Vagina (tissue), 2 donors: ENCODE measurements around the gene CDH13. TPM values are rescaled to one million over a fixed set of nuclear protein-coding genes. Genes with fewer than 3 reads are reported as not detected.

Experiments used
- DNase-seq, 2 donors: peaks; one replicate each; pipeline ENCODE4 v3.0.0-alpha.2; 2017; ENCODE audit errors: extremely low spot score in 2 of 2
- H3K27ac ChIP-seq: fragments of 200-600 bp; sonication (generic); one replicate; pipeline ENCODE4 v1.5.1; 2019
- H3K27me3 ChIP-seq: fragments of 200-600 bp; sonication (generic); one replicate; pipeline ENCODE4 v1.5.1; 2019
- H3K36me3 ChIP-seq, 2 donors: fragments of 200-600 bp; sonication (generic); one replicate each; pipeline ENCODE4 v1.5.1; 2017 to 2019
- H3K4me1 ChIP-seq: fragments of 200-600 bp; sonication (generic); one replicate; pipeline ENCODE4 v1.5.1; 2019
- H3K4me3 ChIP-seq, 2 donors: fragments of 200-600 bp; sonication (generic); 1 replicate in 1 of 2; 2 replicates in 1 of 2; pipeline ENCODE4 v1.5.1; 2016 to 2019
- H3K9me3 ChIP-seq: fragments of 200-600 bp; sonication (generic); one replicate; pipeline ENCODE4 v1.5.1; 2019
- POLR2A ChIP-seq, 2 donors: fragments of 450-650 bp; IDR thresholded peaks; one replicate each; pipeline ENCODE4 v1.6.1; 2017; ENCODE audit warnings: antibody characterized with exemption in 2 of 2, mild to moderate bottlenecking in 2 of 2, moderate library complexity in 2 of 2
- POLR2AphosphoS5 ChIP-seq, 2 donors: sonication (generic); formaldehyde crosslinking; IDR thresholded peaks; one replicate each; pipeline ENCODE4 v1.9.0; 2017; ENCODE audit warnings: antibody characterized with exemption in 2 of 2, mild to moderate bottlenecking in 2 of 2, low read depth in 1 of 2; ENCODE audit not compliant: insufficient read depth in 1 of 2
- intact Hi-C: fragments of 100-400 bp; cut with DNase I; formaldehyde crosslinking; loops from one replicate; pipeline ENCODE4 v1.15.1; 2023
- total RNA-seq: library from RNA; depleted of rRNA; stranded (reverse); fragments of >200 nt; gene quantifications from one replicate; pipeline ENCODE4 v1.2.3, GENCODE V29; 2016
- TF ChIP-seq, protein P1 (sequence below), 3 experiments: fragments of 450-650 bp in 2 of 3; fragments of 200-600 bp in 1 of 3; sonication (generic) in 1 of 3; IDR thresholded peaks; one replicate each; pipeline ENCODE4 v1.5.1; 2017 to 2019; ENCODE audit warnings: antibody characterized with exemption in 3 of 3, mild to moderate bottlenecking in 2 of 3, moderate library complexity in 2 of 3

CDH13 gene
- total RNA-seq, 1 donor from 2014 or later = 123 TPM

DNA sequence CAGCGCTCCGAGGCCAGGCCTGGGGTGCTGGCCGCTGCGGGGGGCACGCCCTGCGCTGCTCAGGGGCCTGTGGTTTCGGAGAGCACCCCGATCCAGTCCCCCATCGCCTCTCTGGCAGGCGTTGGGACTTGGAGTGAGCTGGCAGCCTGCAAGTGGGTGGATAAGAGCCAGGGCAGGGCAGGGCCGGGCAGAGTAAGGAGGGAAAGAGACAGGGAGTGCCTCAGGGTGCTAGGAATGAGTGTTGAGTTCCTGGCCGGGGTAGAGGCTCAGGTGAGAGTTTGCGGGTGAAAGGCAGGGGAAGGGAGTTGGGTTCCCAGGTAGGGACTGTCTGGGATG, 1.3 kb downstream of the CDH13 start:
- no peak for TF ChIP-seq POLR2AphosphoS5 (IDR thresholded peaks at IDR 0.05; ENCODE audit: insufficient read depth in 1 of 2, low read depth in 1 of 2)
- TF ChIP-seq, protein P1, sequence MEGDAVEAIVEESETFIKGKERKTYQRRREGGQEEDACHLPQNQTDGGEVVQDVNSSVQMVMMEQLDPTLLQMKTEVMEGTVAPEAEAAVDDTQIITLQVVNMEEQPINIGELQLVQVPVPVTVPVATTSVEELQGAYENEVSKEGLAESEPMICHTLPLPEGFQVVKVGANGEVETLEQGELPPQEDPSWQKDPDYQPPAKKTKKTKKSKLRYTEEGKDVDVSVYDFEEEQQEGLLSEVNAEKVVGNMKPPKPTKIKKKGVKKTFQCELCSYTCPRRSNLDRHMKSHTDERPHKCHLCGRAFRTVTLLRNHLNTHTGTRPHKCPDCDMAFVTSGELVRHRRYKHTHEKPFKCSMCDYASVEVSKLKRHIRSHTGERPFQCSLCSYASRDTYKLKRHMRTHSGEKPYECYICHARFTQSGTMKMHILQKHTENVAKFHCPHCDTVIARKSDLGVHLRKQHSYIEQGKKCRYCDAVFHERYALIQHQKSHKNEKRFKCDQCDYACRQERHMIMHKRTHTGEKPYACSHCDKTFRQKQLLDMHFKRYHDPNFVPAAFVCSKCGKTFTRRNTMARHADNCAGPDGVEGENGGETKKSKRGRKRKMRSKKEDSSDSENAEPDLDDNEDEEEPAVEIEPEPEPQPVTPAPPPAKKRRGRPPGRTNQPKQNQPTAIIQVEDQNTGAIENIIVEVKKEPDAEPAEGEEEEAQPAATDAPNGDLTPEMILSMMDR (IDR thresholded peaks at IDR 0.05) = no peak
- TF ChIP-seq POLR2A (IDR thresholded peaks at IDR 0.05) = no peak

DNA sequence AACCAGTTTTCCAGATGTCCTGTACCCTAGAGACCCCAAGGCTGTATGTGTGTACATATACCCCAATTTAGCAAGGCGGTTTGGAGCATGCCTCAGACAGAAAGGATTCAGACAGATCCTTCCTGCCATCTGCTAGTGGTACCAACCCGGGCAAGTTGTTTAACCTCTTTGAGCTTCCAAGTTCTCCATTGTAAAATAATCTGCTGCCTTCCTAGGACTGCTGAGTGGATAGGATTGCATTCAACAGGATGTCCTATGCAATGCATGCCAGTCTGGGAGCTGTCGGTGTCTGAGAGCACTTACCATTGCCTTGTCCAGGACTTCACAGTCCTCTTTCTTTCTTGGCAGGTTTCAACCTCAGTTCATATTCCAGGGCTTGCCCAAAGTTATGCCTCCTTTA, 1.9 kb downstream of the CDH13 start:
- no peak for DNase-seq
- H3K27ac ChIP-seq = peak overlapping the region; percentile 94
- H3K4me3 ChIP-seq = peak overlapping the region; percentile 63 to 75
- intact Hi-C loops = no loop called here
- H3K4me1 ChIP-seq = peaks cover 55% of the 10 kb centered on the region
- no peaks in the 10 kb centered on the region for H3K36me3 ChIP-seq
- no peaks in the 10 kb centered on the region for H3K9me3 ChIP-seq
- TF ChIP-seq POLR2AphosphoS5 (IDR thresholded peaks at IDR 0.05; ENCODE audit: insufficient read depth in 1 of 2, low read depth in 1 of 2) = no peak
- no peak for TF ChIP-seq POLR2A (IDR thresholded peaks at IDR 0.05)
- TF ChIP-seq, protein P1 (IDR thresholded peaks at IDR 0.05) = no peak
- no peaks in the 10 kb centered on the region for H3K27me3 ChIP-seq

More for the DNA sequence above, 1.3 kb downstream of the CDH13 start:
- H3K27ac ChIP-seq = peak overlapping the region; percentile 94
- H3K27me3 ChIP-seq = no peaks in the 10 kb centered on the region
- H3K9me3 ChIP-seq = no peaks in the 10 kb centered on the region
- H3K4me3 ChIP-seq = peak overlapping the region; percentile 63 to 75
- no peaks in the 10 kb centered on the region for H3K36me3 ChIP-seq
- intact Hi-C loops = no loop called here
- H3K4me1 ChIP-seq = peaks cover 55% of the 10 kb centered on the region
- DNase-seq = no peak

DNA sequence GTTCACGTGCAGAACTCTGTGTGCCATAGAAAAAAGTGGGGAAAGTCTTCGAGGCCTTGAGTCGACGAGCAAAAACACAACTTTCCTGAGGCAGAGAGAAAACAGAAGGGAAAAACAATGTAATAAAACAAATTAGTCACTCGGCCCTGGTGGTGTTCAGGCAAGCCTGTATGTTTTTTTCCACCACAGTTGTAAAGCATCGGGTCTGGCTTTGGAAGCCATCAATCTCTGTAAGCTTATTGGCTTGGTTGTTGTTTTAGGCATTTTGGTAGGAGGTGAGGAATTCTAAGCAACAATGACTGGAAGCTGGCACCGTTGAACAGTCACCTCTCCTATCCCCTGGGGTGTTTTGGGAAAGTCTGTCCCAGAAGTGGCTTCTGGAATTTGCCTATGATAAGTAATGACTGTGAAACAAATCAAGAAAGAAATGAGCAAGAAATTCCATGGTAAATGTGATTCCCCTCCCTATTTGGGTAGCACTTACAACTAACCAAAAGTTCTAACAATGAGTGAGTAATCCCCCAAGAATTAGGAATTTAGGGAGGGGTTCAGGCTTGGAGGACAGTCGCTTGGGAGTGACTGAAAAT, 2.8 kb downstream of the CDH13 start:
- Histone ChIP-seq H3K36me3 (no peaks in the 10 kb centered on the region), H3K27ac (peak overlapping the region; percentile 94), H3K4me3 (peak overlapping the region in 1 of 2 donors; percentile 63), H3K4me1 (peaks cover 63% of the 10 kb centered on the region), H3K9me3 (no peaks in the 10 kb centered on the region), H3K27me3 (no peaks in the 10 kb centered on the region)
- TF ChIP-seq, protein P1 (IDR thresholded peaks at IDR 0.05) = no peak
- TF ChIP-seq POLR2A (IDR thresholded peaks at IDR 0.05) (no peak), POLR2AphosphoS5 (IDR thresholded peaks at IDR 0.05; ENCODE audit: insufficient read depth in 1 of 2, low read depth in 1 of 2) (peak in 1 of 2 donors; percentile 75)
- intact Hi-C loops = no loop called here
- DNase-seq = no peak

DNA sequence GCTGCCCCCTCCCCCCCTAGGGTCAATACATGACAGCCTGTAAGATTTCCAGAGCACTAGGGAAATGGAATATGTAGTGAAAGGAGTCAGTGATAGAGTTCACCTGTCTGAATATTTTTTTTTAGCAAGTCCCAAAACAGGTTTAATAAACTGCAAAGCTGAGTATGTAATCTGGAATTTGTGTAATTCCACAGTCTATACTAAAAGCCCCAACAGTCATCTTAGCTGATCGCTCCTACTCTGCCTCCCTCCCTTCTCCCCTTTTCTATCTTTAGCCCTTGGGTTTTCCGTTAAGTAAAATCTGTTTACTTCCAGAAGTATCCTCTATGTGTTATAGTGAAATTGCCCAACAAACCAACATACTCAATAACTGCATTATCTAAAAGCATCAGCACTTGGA, 3.5 kb downstream of the CDH13 start:
- TF ChIP-seq POLR2A (IDR thresholded peaks at IDR 0.05) (no peak), POLR2AphosphoS5 (IDR thresholded peaks at IDR 0.05; ENCODE audit: insufficient read depth in 1 of 2, low read depth in 1 of 2) (no peak)
- TF ChIP-seq, protein P1 (IDR thresholded peaks at IDR 0.05) = no peak
- H3K36me3 ChIP-seq = no peaks in the 10 kb centered on the region
- H3K27ac ChIP-seq = peak overlapping the region; percentile 94
- DNase-seq = no peak
- peaks cover 70% of the 10 kb centered on the region for H3K4me1 ChIP-seq
- no peak overlapping the region for H3K4me3 ChIP-seq
- H3K27me3 ChIP-seq = no peaks in the 10 kb centered on the region
- intact Hi-C loops = no loop called here
- no peaks in the 10 kb centered on the region for H3K9me3 ChIP-seq

DNA sequence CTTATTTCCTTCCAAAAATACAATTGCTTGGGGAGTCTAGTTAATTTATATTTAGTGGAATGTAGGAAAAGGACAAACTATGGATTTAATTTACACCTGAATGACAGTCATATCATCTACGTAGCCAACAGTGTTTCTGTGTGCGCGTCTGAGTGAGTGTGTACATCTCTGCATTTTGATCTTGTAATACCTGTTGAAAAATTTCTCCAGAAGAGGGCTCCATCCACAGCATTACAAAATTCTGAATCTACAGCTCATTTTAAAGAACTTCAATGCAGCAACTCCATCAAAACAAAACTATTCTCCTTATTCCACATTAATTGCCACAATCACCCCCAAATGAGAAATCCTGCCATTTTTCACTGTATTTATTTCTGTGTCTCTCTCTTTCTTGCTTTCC, 3.9 kb downstream of the CDH13 start:
- intact Hi-C loops = no loop called here
- no peaks in the 10 kb centered on the region for H3K36me3 ChIP-seq
- no peak for DNase-seq
- peaks cover 73% of the 10 kb centered on the region for H3K4me1 ChIP-seq
- no peak for TF ChIP-seq POLR2A (IDR thresholded peaks at IDR 0.05)
- TF ChIP-seq POLR2AphosphoS5 (IDR thresholded peaks at IDR 0.05; ENCODE audit: insufficient read depth in 1 of 2, low read depth in 1 of 2) = no peak
- TF ChIP-seq, protein P1 (IDR thresholded peaks at IDR 0.05) = peak in 1 of 3 experiments; percentile 24
- no peak overlapping the region for H3K4me3 ChIP-seq
- no peaks in the 10 kb centered on the region for H3K9me3 ChIP-seq
- no peaks in the 10 kb centered on the region for H3K27me3 ChIP-seq
- peak overlapping the region; percentile 94 for H3K27ac ChIP-seq
